ENCODE data around the gene GBGT1.

The GBGT1 gene

GRCh38 chr9:133162861-133163503 lies 732 bp downstream of the GBGT1 start:
- DNase-seq (ENCODE audit: low read depth in 2 of 2), result no peak

- DNase-seq (ENCODE audit: low read depth in 2 of 2), result no peak
Measured at GRCh38 chr9:133161547-133161950, 2.2 kb downstream of the GBGT1 start.

- no peak for DNase-seq (ENCODE audit: low read depth in 2 of 2)
Measured at GRCh38 chr9:133160742-133161546, 2.8 kb downstream of the GBGT1 start.

- DNase-seq (ENCODE audit: low read depth in 2 of 2), result no peak
Measured at GRCh38 chr9:133158695-133159094, 5.0 kb downstream of the GBGT1 start.

GRCh38 chr9:133155156-133155555 lies 8.6 kb downstream of the GBGT1 start:
- no peak for DNase-seq (ENCODE audit: low read depth in 2 of 2)

GRCh38 chr9:133154097-133154989 lies 9.4 kb downstream of the GBGT1 start:
- DNase-seq (ENCODE audit: low read depth in 2 of 2), result no peak

GRCh38 chr9:133153227-133154096 lies 10.3 kb downstream of the GBGT1 start:
- DNase-seq (ENCODE audit: low read depth in 2 of 2), result no peak

GRCh38 chr9:133151601-133152525 lies 11.9 kb downstream of the GBGT1 start:
- no peak for DNase-seq (ENCODE audit: low read depth in 2 of 2)

- DNase-seq (ENCODE audit: low read depth in 2 of 2), result no peak
Measured at GRCh38 chr9:133151041-133151440, 12.7 kb downstream of the GBGT1 start.

- peak; percentile 75 for DNase-seq (ENCODE audit: low read depth in 2 of 2)
Measured at GRCh38 chr9:133149130-133150015, 14.3 kb downstream of the GBGT1 start.

GRCh38 chr9:133148199-133149129 lies 15.2 kb downstream of the GBGT1 start:
- DNase-seq (ENCODE audit: low read depth in 2 of 2), result no peak

GRCh38 chr9:133147412-133148198 lies 16.1 kb downstream of the GBGT1 start:
- DNase-seq (ENCODE audit: low read depth in 2 of 2), result peak; percentile 67 to 74

GRCh38 chr9:133146746-133147411 lies 16.8 kb downstream of the GBGT1 start:
- no peak for DNase-seq (ENCODE audit: low read depth in 2 of 2)

- DNase-seq (ENCODE audit: low read depth in 2 of 2), result no peak
Measured at GRCh38 chr9:133144904-133145851, 18.5 kb downstream of the GBGT1 start.

GRCh38 chr9:133144142-133144903 lies 19.4 kb downstream of the GBGT1 start:
- DNase-seq (ENCODE audit: low read depth in 2 of 2), result peak; percentile 76 to 90
